NCI-H446 (cell line): ENCODE measurements around the gene FBXW11.

Experiments used
- DNase-seq, 2 experiments: peaks; one replicate each; lab custom pipeline; 2025; lab: John Stamatoyannopoulos, UW

Gene FBXW11

DNA sequence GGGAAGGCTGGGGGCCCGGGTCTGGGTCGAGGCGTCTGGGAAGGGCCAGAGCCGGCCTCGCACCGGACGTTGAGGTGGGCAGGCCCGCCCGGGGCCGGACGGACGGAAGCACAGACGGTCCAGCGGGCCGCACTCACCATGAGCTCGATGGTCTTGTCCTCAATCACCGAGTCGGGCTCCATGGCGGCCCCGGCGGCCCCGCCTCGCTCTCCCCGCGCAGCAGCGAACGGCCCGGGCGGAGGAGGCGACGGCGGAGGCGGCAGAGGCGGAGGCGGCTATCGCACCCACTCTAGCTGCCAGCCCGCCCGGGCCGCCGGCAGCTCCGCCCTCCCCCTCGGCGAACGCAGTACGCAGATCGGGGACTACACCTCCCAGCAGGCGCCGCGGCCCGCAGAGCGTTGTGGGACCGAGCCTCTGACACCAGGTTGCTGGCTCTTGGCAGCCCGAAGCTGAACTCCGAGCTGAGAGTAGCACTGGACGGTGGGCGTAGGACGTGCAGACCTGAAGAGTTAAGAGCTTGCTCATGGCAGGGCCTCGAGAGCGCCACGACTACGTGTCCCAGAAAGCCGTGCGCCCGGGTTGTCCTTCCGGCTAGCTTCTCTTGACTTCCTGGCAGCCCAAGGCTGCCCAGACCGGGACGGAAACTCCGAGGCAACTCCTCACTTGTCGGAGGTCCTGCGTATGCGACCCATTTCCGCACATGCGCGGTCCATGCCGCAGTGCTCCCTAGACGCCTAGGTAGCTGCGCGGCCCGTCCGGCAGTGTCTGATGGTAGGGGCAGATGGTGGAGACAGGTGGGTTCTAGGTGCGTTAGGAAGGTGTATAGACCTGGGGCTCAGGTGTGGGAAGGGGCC lies at the start of gene FBXW11:
Gene FBXW11 (minus strand): TSS at position 318 of the 854 bp plus-strand sequence. CDS start 136 bp downstream, at position 182.
- peak; percentile 93 to 97 for DNase-seq

- DNase-seq = no peak
These were observed 49.6 kb upstream of the FBXW11 start for GRCh38 chr5:172055996-172056395.

DNA sequence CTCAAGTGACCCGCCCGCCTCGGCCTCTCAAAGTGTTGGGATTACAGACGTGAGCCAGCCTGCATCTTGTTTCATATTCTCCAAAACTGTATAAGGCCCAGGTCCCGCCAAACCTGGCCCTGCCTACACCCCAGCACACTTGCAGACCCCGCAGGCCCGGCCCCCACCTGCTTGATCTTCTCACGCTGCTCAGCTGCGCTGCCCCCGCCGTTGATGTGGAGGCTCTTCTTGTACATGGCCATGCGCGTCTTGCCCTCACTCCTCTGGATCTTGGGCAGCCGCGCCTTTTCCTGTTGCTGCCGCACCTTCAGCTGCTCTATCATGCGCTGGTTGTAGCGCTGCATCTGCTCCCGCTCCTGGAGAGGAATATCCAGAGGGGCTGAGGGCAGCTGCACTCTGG lies 49.0 kb upstream of the FBXW11 start:
- DNase-seq = no peak

DNA sequence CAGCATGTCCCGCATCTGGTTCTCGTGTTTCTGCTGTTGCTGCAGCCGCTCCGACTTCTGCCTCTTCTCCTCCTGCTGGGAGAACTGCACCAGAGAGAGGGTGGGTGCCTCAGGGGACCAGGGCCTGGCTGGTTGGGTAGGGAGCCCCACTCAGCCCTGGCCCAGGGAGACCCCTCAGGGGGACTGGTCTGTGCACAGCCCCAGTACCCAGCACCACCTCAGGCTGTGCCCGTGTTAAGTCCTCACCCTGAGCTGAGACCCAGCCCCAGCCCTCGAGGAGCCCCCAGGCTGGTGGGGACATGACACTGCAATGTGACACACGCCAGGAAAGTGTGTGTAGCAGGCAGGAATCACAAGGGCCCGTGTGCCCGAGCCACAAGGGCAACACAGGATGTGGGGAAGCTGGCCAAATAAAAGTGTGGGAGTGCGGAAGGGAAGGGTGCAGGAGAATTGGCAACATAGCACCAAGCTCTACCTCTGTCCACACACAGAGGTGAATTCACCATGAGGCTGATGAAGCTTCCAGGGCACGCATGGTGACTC lies 48.2 kb upstream of the FBXW11 start:
- DNase-seq = no peak

DNA sequence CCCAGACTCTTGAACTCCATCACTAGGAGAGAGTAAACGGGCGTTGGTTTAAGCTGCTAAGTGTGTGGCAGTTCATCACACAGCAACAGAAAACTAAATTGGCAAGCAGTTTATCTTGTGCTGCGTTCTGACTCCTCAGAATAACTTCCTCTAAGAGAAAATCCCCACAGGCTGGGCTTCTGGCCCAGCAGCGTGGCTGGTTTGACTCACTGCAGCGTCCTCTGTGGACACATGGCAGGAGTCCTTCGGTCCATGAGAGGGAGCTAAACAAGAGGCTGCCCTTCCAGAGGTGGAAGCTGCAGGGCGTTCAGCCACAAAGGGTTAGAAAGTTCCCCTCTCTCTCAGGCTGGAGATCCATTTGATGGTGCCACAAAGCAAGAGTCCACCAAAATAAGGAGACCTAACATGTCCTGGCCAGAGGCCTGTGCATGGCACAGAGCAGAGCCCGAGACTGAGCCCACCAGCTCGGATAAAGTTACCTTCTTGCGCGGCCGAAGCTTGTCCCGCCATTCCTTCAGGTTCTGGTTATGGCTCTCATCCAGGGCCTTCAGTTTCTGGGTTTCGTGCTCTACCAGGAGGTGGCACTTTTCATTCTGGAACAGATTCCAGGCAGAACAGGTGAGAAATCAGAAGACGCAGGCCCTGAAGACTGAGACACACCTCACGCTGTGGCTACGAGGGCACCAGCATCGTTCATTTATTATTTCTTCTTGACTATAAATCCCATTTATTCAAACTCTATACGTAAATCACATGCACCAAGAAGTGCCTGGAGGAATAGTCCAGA lies 46.2 kb upstream of the FBXW11 start:
- DNase-seq = no peak

GRCh38 chr5:172051643-172052339 lies 45.4 kb upstream of the FBXW11 start:
- no peak for DNase-seq

- no peak for DNase-seq
These were observed 43.6 kb upstream of the FBXW11 start for GRCh38 chr5:172050080-172050479.

DNA sequence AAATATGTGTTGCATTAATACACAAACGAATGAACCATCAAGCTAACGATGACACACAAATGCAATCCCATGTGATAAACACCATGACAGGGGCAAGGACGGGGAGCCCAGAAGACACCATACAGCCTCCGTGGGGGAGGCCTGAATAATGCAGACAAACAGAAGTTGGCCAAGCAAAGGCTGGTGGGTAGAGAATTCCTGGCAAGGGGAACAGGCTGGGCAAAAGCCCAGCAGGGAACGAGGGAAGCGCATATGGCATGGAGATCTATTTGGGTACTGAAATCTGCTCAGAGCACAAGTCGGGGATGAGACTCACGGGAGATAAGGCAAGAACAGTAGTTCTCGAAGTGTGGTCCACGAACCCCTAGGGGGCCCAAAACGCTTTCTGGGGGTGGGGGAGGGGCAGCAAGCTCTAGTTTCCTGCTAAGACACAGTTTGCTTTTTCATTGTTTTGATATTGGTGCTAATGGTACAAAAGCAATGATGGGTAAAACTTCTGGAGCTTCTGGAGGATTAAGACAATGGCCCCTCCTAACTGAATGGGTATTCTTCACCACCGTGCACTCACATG lies 42.9 kb upstream of the FBXW11 start:
- DNase-seq = peak; percentile 45 to 86

- DNase-seq = no peak
These were observed 42.2 kb upstream of the FBXW11 start for GRCh38 chr5:172048539-172049101.

GRCh38 chr5:172048170-172048422 lies 41.7 kb upstream of the FBXW11 start:
- no peak for DNase-seq

GRCh38 chr5:172046593-172046992 lies 40.2 kb upstream of the FBXW11 start:
- DNase-seq = no peak

GRCh38 chr5:172045315-172045632 lies 38.8 kb upstream of the FBXW11 start:
- DNase-seq = no peak

GRCh38 chr5:172044631-172045314 lies 38.3 kb upstream of the FBXW11 start:
- DNase-seq = no peak

DNA sequence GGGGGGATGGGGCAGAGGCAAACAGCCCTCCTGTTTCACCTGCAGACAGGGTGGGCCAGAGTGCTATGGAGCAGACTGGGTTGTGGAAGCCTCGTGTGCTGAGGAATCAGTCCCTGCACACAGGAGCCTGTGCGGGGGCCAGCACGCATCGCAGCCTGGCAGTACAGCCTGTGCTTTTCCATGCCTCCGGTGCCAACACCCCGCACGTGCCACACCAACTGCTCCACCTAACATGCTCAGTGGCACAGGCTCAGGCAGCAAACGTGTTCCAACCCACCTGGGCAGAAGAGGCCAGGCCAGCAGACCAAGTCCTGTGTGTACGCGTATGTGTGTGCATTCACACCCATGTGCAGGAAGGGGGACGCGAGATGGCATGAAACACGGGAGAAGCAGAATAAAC lies 37.4 kb upstream of the FBXW11 start:
- DNase-seq = no peak

DNA sequence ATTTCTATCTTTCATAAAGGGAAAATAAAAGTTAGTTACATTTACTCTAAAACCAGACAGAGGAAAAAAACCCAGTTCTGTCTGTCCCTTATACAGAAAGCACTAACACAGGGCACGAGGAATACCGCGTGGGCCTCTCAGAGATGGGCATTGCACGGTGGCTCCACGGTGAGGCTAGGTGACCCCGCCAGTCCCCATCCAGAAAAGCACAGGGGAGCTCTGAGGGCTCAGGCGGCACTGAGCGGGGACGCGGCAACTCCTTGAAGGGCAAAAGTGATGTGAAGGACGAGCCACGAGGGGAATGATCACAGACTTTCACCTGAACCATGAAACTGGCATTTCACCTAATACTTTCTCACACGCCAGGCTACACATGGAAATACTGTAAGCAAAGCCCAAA lies 35.7 kb upstream of the FBXW11 start:
- no peak for DNase-seq

DNA sequence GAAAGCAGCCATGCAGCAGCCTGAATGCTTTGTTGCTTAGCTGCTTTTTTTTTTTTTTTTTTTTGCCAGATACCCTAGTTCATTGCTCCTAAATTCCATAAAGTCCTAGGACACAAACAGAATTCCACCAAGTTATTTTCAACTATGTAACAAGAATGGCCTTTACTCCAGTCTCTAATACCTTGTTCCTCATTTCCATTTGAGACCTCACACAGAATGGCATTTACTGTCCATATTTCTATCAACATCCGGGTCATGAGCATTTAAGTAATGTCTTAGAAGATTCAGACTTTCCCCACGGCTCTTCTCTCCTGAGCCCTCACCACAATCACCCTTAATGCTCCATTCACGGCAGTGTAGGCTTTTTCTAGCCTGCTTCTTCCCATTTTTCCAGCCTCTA lies 31.7 kb upstream of the FBXW11 start:
- no peak for DNase-seq

GRCh38 chr5:172035049-172035448 lies 28.6 kb upstream of the FBXW11 start:
- DNase-seq = no peak

- DNase-seq = no peak
These were observed 25.5 kb upstream of the FBXW11 start for GRCh38 chr5:172031894-172032461.

DNA sequence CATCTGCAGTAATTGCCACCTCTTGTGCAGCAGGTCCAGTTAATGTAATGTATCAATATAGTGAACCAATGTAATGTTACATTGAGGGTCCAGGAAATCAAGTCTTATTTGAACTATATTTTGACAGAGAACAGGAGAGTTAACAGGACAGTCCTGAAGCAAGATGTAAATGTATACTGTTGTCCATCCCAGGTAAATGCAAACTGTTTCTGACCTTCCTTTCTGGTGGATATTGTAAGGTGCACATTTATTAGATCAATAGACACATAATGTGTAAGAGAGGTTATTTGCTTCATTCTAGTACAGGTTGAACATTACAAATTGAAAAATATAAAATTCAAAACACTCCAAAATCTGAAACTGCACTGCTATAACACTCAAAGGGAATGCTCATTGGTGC lies 23.4 kb upstream of the FBXW11 start:
- DNase-seq = no peak

DNA sequence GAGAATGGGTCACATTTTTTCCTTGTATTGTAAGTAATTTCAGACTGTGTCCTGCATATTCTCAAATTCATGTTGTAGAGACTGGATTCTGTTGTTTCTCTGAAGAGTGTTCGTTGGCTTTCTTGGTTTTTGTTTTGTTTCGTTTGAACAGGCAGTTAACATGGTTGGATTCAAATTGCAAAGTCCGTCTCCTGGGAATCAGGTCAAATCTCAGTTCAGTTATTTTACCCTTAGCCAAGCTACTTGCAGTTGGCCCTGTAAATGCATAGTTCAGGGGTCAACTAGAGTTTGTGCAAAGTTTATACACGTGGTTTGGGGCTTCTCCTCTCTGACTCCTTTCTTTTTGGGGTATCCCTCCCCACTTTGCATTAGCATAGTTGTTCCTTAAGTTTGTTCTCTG lies 21.7 kb upstream of the FBXW11 start:
- DNase-seq = no peak
